GM12801 (cell line): ENCODE measurements around the gene RCAN3.

Experiments
- TF ChIP-seq, protein P1 (sequence below): IDR thresholded peaks from one replicate; pipeline ENCODE4 v1.5.1; 2011; ENCODE audit warnings: control low read depth; ENCODE audit not compliant: insufficient read length; ENCODE audit errors: extremely low read depth

Gene RCAN3

DNA sequence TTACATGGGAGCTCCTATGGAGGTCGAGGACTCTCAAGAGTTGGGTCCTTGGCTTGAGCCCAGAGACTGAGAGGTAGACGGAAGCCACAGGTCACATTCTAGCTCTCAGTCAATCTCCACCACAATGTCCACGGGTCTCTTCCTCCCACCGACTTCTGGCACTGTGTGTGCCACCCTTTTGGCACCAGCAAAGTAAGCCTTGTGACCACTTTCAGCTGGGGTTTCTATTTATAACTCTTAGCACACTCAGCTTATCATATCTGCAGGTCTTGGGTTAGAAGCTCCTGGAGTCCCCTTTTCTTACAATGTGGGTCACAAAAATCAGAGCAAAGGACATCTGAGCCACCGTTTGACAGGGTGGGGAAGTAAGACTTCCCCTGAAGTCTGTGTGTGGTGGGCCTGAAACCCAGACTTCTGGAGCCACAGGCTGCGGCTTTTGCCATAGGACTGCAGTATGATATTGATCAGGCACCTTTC is 81.6 kb downstream of the RCAN3 start:
- TF ChIP-seq, protein P1, sequence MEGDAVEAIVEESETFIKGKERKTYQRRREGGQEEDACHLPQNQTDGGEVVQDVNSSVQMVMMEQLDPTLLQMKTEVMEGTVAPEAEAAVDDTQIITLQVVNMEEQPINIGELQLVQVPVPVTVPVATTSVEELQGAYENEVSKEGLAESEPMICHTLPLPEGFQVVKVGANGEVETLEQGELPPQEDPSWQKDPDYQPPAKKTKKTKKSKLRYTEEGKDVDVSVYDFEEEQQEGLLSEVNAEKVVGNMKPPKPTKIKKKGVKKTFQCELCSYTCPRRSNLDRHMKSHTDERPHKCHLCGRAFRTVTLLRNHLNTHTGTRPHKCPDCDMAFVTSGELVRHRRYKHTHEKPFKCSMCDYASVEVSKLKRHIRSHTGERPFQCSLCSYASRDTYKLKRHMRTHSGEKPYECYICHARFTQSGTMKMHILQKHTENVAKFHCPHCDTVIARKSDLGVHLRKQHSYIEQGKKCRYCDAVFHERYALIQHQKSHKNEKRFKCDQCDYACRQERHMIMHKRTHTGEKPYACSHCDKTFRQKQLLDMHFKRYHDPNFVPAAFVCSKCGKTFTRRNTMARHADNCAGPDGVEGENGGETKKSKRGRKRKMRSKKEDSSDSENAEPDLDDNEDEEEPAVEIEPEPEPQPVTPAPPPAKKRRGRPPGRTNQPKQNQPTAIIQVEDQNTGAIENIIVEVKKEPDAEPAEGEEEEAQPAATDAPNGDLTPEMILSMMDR = no peak

DNA sequence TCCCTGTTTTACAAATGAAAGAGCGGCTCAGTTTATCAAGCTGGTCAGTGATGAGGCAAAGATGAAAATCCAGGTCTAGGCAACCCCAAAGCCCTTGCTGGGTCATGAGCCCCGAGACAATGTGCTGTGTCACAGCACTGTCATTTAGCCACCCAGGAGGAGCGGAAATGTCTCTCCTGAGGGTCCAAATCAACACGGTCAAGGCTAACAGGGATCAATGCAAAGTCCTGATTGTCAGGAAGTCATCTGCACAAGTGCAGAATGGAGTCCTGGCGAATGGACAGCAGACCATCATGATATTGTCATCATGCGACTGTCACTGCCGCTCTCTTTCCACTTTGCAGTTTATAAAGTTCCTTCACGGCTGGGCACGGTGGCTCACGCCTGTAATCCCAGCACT is 83.5 kb downstream of the RCAN3 start:
- TF ChIP-seq, protein P1 = no peak

DNA sequence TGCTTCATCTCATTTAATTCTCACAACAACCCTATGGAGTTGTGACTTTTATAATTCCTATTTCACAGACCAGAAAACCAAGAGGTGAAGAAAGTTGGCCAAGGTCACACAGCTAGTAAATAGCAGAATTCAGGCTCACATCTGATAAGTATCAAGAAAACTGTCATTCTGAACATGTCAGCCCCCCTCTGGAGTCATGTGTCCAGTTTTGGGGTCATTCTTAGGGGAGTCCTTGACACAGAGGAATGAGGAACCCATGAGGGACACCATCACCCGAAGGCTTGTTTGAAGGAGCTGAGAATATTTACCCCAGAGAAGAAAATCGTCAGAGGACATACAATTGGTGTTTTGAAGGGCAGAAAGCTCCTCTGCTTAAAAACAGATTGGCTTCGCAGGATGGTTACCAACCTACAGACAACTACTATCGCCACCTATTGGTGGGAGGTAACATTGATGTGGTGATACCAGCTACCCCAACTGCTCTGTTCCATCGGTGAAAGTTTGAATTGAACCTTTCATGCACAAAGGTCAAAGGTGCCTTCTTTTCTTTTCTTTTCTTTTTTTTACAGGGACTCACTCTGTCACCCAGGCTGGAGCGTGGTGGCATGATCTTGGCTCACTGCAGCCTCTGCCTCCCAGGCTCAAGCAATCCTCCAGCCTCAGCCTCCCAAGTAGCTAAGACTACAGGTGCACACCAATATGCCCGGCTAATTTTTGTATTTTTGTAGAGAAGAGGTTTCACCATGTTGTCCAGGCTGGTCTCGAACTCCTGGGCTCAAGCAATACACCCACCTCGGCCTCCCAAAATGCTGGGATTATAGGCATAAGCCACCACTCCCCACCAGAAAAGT is 84.6 kb downstream of the RCAN3 start:
- TF ChIP-seq, protein P1 = peak; percentile 78

DNA sequence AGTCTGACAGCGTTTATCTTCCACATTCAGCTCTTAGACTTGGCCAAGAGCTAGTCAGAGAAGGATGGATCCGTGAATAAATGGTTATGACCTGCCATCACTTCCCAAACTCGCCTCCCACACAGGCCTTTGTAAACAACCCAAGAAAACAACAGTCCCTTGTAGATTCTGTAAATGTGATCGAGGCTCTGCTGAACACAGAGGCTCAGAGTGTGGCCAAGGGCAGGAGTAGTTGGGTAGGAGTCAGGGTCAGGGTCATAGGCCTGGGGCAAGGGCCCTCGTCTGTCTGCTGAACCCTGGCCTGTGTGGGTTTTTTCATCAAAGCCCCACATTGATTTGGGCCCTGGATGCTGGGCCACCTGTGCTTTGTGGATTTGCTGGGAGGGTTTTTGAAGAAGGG is 85.9 kb downstream of the RCAN3 start:
- TF ChIP-seq, protein P1 = no peak

DNA sequence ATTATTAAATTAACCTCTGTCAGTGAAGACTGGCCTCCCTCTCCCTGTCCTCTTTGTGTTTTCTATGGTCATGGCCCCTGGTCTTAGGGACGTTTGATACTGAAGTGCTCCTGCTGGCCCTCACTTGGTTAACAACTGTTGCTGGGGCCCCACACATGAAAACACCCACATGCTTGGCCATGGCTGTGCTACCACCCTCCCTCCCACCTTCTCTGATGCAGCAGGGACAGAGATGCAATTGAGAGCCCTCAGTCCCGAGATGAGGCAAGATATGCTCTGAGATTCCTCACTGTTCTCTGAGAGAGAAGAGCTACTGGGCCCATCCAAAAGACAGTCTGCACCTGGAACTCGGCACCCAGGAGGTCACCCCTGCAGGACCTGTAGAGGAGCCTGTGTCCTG is 86.6 kb downstream of the RCAN3 start:
- TF ChIP-seq, protein P1 = no peak
